ENCODE data around the gene LPAR1.

GRCh38 chr9:110997847-110998246 is 40.4 kb downstream of the LPAR1 start:
- TF ChIP-seq CTCF (IDR thresholded peaks at IDR 0.05) (no peak), POLR2A (IDR thresholded peaks at IDR 0.05) (no peak)

Data from heart left ventricle (tissue), 13 donors.